H9 (cell line): Measurements from ENCODE around the gene DDC. TPM values are rescaled to one million over a fixed set of nuclear protein-coding genes. Genes with fewer than 3 reads are reported as not detected.

Source experiments
- DNase-seq: peaks from one replicate; pipeline ENCODE4 v3.0.0-alpha.2; 2017
- H2AFZ ChIP-seq: one replicate; pipeline ENCODE4 v1.6.1; 2013; ENCODE audit warnings: mild to moderate bottlenecking, low read length, control low read depth, moderate library complexity
- H2AK5ac ChIP-seq: 2 replicates; pipeline ENCODE4 v1.6.1; 2013; ENCODE audit warnings: low read length, control low read depth, mixed read lengths; ENCODE audit not compliant: insufficient read length
- H2BK120ac ChIP-seq: one replicate; pipeline ENCODE4 v1.6.1; 2013; ENCODE audit warnings: low read depth, mild to moderate bottlenecking, low read length, control low read depth, inconsistent platforms; ENCODE audit not compliant: poor library complexity, severe bottlenecking
- H2BK12ac ChIP-seq: 2 replicates; pipeline ENCODE4 v1.6.1; 2013; ENCODE audit warnings: low read length, control low read depth, mixed read lengths, low read depth; ENCODE audit not compliant: insufficient read length
- H2BK15ac ChIP-seq: 2 replicates; pipeline ENCODE4 v1.6.1; 2013; ENCODE audit warnings: low read depth, low read length, control low read depth
- H2BK20ac ChIP-seq: one replicate; pipeline ENCODE4 v1.6.1; 2013; ENCODE audit warnings: low read depth, mild to moderate bottlenecking, low read length, control low read depth, inconsistent platforms; ENCODE audit not compliant: poor library complexity, severe bottlenecking
- H2BK5ac ChIP-seq: 2 replicates; pipeline ENCODE4 v1.6.1; 2013; ENCODE audit warnings: low read length, control low read depth, mixed read lengths; ENCODE audit not compliant: insufficient read length
- H3K14ac ChIP-seq: 2 replicates; pipeline ENCODE4 v1.6.1; 2013; ENCODE audit warnings: low read length, control low read depth; ENCODE audit not compliant: insufficient read depth
- H3K18ac ChIP-seq: 2 replicates; pipeline ENCODE4 v1.6.1; 2013; ENCODE audit warnings: low read depth, mild to moderate bottlenecking, mixed read lengths, low read length, control low read depth; ENCODE audit not compliant: insufficient read length
- H3K23ac ChIP-seq: 2 replicates; pipeline ENCODE4 v1.6.1; 2013; ENCODE audit warnings: low read length, control low read depth, mixed read lengths, low read depth; ENCODE audit not compliant: insufficient read length
- H3K23me2 ChIP-seq: 2 replicates; pipeline ENCODE4 v1.6.1; 2013; ENCODE audit warnings: low read depth, mild to moderate bottlenecking, mixed read lengths, low read length, control low read depth; ENCODE audit not compliant: insufficient read length, poor library complexity, severe bottlenecking
- H3K27ac ChIP-seq: 2 replicates; pipeline ENCODE4 v1.5.1; 2013; ENCODE audit warnings: low read length, control low read depth, mixed read lengths, low read depth; ENCODE audit not compliant: insufficient read length
- H3K27me3 ChIP-seq: 2 replicates; pipeline ENCODE4 v1.6.1; 2013; ENCODE audit warnings: low read length, control low read depth, inconsistent platforms; ENCODE audit not compliant: insufficient read depth
- H3K4ac ChIP-seq: 2 replicates; pipeline ENCODE4 v1.6.1; 2013; ENCODE audit warnings: low read depth, mild to moderate bottlenecking, control low read depth, inconsistent platforms, low read length, moderate library complexity
- H3K4me1 ChIP-seq: 2 replicates; pipeline ENCODE4 v1.6.1; 2013; ENCODE audit warnings: low read length, control low read depth, inconsistent platforms; ENCODE audit not compliant: insufficient read depth
- H3K4me2 ChIP-seq: 2 replicates; pipeline ENCODE4 v1.6.1; 2013; ENCODE audit warnings: low read length, control low read depth, mixed read lengths; ENCODE audit not compliant: insufficient read length, insufficient read depth
- H3K56ac ChIP-seq: 2 replicates; pipeline ENCODE4 v1.6.1; 2013; ENCODE audit warnings: low read depth, mild to moderate bottlenecking, mixed read lengths, low read length, control low read depth; ENCODE audit not compliant: insufficient read length
- H3K79me1 ChIP-seq: 2 replicates; pipeline ENCODE4 v1.6.1; 2013; ENCODE audit warnings: low read depth, mild to moderate bottlenecking, moderate library complexity, low read length, control low read depth, inconsistent platforms; ENCODE audit not compliant: insufficient read depth, poor library complexity, severe bottlenecking
- H3K79me2 ChIP-seq: 2 replicates; pipeline ENCODE4 v1.6.1; 2013; ENCODE audit warnings: low read length, control low read depth, inconsistent platforms; ENCODE audit not compliant: insufficient read depth
- H3K9ac ChIP-seq: 2 replicates; pipeline ENCODE4 v1.6.1; 2013; ENCODE audit warnings: low read length, control low read depth, mixed read lengths; ENCODE audit not compliant: insufficient read length; ENCODE audit errors: extremely low read depth
- H3K9me3 ChIP-seq: one replicate; pipeline ENCODE4 v1.6.1; 2013; ENCODE audit warnings: low read depth, low read length, inconsistent platforms; ENCODE audit not compliant: control insufficient read depth
- H3T11ph ChIP-seq: one replicate; pipeline ENCODE4 v1.6.1; 2013; ENCODE audit warnings: mild to moderate bottlenecking, low read length, control low read depth, inconsistent platforms
- H4K20me1 ChIP-seq: one replicate; pipeline ENCODE4 v1.6.1; 2013; ENCODE audit not compliant: control insufficient read depth, insufficient read length, insufficient read depth
- H4K5ac ChIP-seq: 2 replicates; pipeline ENCODE4 v1.6.1; 2013; ENCODE audit warnings: low read depth, mild to moderate bottlenecking, mixed read lengths, low read length, control low read depth; ENCODE audit not compliant: insufficient read length
- H4K8ac ChIP-seq: replicated peaks from 2 replicates; pipeline ENCODE4 v1.6.1; 2013; ENCODE audit warnings: low read length, control low read depth, mixed read lengths, low read depth; ENCODE audit not compliant: insufficient read length
- H4K91ac ChIP-seq: 2 replicates; pipeline ENCODE4 v1.6.1; 2013; ENCODE audit warnings: low read depth, mild to moderate bottlenecking, moderate library complexity, mixed read lengths, low read length, control low read depth; ENCODE audit not compliant: insufficient read length
- H3K27ac Mint-ChIP-seq, 3 experiments: 2 replicates in 2 of 3; 3 replicates in 1 of 3; pipeline ENCODE4 v1.8.0; 2020 to 2021; ENCODE audit warnings: mixed read lengths in 3 of 3, mild to moderate bottlenecking in 1 of 3, moderate library complexity in 1 of 3
- H3K27me3 Mint-ChIP-seq: 2 replicates; pipeline ENCODE4 v1.8.0; 2021; ENCODE audit warnings: low read depth, mild to moderate bottlenecking, moderate library complexity, mixed read lengths
- H3K36me3 Mint-ChIP-seq, 3 experiments: 2 replicates in 2 of 3; 3 replicates in 1 of 3; pipeline ENCODE4 v1.8.0; 2020 to 2021; ENCODE audit warnings: low read depth in 3 of 3, mixed read lengths in 3 of 3; ENCODE audit not compliant: insufficient read depth in 1 of 3
- H3K4me1 Mint-ChIP-seq, 2 experiments: 2 replicates each; pipeline ENCODE4 v1.8.0; 2020; ENCODE audit warnings: mixed read lengths in 2 of 2
- H3K4me3 Mint-ChIP-seq, 2 experiments: 2 replicates in 1 of 2; 3 replicates in 1 of 2; pipeline ENCODE4 v1.8.0; 2020 to 2021; ENCODE audit warnings: mild to moderate bottlenecking in 2 of 2, mixed read lengths in 2 of 2, moderate library complexity in 1 of 2
- H3K9me3 Mint-ChIP-seq, 2 experiments: 2 replicates in 1 of 2; 3 replicates in 1 of 2; pipeline ENCODE4 v1.8.0; 2020; ENCODE audit warnings: mild to moderate bottlenecking in 2 of 2, mixed read lengths in 2 of 2, moderate library complexity in 1 of 2
- CTCF ChIP-seq: fragments of 200-600 bp; sonication (generic); conservative IDR thresholded peaks from 3 replicates; pipeline ENCODE4 v1.8.0; 2021; ENCODE audit warnings: antibody characterized with exemption, mild to moderate bottlenecking
- WGBS: extraction: QIAGEN DNeasy Blood & Tissue Kit; methylation state at CpG from one replicate; pipeline ENCODE4 v1.1.7; 2013; ENCODE audit warnings: missing lambda C conversion rate, low lambda C conversion rate, mixed read lengths; ENCODE audit not compliant: insufficient read length; ENCODE audit errors: extremely low coverage; 5-methylcytosine and 5-hydroxymethylcytosine counted together
- total RNA-seq: library from RNA; stranded (reverse); gene quantifications from 2 replicates; pipeline ENCODE4 v1.2.1, GENCODE V29; 2021

DDC gene
- total RNA-seq, 1 experiment from 2014 or later = not detected

- Mint-ChIP-seq H3K9me3 (no peaks in the 10 kb centered on the region), H3K27me3 (no peaks in the 10 kb centered on the region; the same call in none of the 2 replicates), H3K4me1 (peaks cover 0 to 5% of the 10 kb centered on the region in 2 experiments; a peak in 2 of 4 replicates), H3K4me3 (no peak overlapping the region), H3K36me3 (no peaks in the 10 kb centered on the region), H3K27ac (no peak overlapping the region)
- Histone ChIP-seq H3K79me1 (no peaks in the 10 kb centered on the region), H2BK5ac (no peak overlapping the region), H3K9ac (no peak overlapping the region), H4K8ac (no peak overlapping the region), H4K91ac (no peak overlapping the region), H2AFZ (no peak overlapping the region), H3T11ph (no peak overlapping the region), H3K23ac (no peak overlapping the region), H3K4me1 (no peaks in the 10 kb centered on the region), H3K23me2 (no peaks in the 10 kb centered on the region), H2BK15ac (no peak overlapping the region), H2AK5ac (no peak overlapping the region), H3K79me2 (no peaks in the 10 kb centered on the region), H4K20me1 (no peaks in the 10 kb centered on the region), H3K18ac (no peak overlapping the region), H3K27ac (no peak overlapping the region), H3K27me3 (no peaks in the 10 kb centered on the region), H4K5ac (no peak overlapping the region), H2BK120ac (no peak overlapping the region), H3K4ac (no peak overlapping the region), H2BK20ac (no peak overlapping the region), H3K9me3 (no peaks in the 10 kb centered on the region), H3K14ac (no peak overlapping the region), H3K4me2 (no peak overlapping the region), H2BK12ac (no peak overlapping the region), H3K56ac (no peak overlapping the region)
- no peak for DNase-seq
- TF ChIP-seq CTCF = no peak
- no CpG with 5 or more reads among the region's 2 CpGs for WGBS
Observed at GRCh38 chr7:50431316-50431715, 133.9 kb downstream of the DDC start.
